HG03139 (cell line): ENCODE data around the gene USP17L10.
"Not testable (repeated sequence)": the region's sequence is repeated elsewhere in the genome, so short reads cannot be mapped to it uniquely, and the experiment has no call there.

Experiments
- ATAC-seq: cut with Tn5 transposase; IDR thresholded peaks from one replicate; pipeline ENCODE4 v1.9.1; 2021; ENCODE audit not compliant: unreplicated experiment

USP17L10 gene, protein sequence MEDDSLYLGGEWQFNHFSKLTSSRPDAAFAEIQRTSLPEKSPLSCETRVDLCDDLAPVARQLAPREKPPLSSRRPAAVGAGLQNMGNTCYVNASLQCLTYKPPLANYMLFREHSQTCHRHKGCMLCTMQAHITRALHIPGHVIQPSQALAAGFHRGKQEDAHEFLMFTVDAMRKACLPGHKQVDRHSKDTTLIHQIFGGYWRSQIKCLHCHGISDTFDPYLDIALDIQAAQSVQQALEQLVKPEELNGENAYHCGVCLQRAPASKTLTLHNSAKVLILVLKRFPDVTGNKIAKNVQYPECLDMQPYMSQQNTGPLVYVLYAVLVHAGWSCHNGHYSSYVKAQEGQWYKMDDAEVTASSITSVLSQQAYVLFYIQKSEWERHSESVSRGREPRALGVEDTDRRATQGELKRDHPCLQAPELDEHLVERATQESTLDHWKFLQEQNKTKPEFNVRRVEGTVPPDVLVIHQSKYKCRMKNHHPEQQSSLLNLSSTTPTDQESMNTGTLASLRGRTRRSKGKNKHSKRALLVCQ

DNA sequence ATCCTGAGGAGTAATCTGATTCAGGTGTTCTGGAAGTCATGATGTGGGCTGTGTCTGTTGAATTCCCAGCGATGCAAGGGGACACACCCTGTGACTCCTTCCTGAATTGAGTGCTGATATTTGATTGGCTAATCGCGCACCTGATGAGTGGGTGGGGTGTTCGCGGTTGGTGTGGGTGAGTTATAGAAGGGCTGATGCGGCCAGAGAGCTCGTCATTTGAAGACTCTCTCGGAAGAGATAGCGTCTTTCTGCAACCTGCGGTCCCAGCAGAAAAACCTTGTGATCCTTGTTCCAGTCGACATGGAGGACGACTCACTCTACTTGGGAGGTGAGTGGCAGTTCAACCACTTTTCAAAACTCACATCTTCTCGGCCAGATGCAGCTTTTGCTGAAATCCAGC is at the start of gene USP17L10:
USP17L10 (plus strand) TSS at position 301 of the 400 bp plus-strand sequence; CDS start at position 301, 0 bp downstream.
- ATAC-seq = not testable (repeated sequence)

DNA sequence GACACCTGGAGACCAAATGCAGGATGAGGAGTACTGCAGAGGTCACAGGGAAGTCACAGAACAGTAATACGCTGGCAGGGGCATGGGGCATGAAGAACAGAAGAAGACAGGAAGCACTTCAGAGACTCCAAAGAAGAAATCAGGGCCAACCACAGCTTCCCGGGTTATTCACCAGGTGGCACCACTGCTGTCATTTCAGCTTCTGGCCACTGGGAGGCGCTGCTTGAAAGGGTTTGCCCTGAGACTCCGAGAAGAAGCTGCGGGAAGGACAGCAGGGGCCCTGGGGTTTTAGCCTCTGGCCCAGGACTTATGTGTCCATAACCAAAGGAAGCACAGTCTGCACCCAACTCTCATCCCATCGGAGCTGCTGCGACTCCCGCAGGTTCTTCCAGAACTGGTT is 44.5 kb upstream of the USP17L10 start:
- ATAC-seq = not testable (repeated sequence)

DNA sequence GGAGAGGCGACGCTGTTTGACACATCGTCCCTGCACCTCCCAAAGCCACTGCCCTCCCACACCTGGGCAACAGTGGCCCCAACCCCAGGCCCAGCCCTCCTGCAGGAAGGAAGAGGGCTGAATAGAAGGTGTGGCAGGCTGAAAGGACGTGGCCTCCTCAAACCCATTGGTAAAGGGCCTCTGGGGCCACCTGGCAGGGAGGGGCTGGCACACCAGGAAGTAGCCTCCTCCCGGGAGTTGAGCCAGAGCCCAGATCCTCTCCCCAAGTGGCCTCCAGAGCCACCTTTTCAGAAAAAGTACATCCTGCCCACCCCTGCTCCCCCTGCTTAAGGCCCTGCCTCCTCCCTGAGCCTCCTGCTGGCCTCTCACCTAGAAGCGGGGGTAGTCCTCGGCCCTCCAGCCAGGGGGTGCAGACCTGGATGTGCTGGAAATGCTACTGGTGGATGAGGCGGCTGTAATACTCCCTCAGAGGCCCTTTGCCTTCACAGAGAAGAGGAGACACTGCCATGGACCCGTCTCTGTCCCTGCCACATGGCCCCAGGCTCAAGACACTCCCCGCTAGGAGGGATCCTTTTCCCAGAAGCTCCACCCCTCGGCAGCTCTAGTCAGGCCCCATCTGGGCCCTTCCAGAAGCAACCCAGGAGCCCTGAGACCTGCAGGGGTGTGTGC is 40.5 kb upstream of the USP17L10 start, which contains the start of gene FAM90A26:
FAM90A26 (plus strand) TSS at position 619 of the 669 bp plus-strand sequence. CDS start 2,764 bp downstream, outside the sequence.
- ATAC-seq = not testable (repeated sequence)

DNA sequence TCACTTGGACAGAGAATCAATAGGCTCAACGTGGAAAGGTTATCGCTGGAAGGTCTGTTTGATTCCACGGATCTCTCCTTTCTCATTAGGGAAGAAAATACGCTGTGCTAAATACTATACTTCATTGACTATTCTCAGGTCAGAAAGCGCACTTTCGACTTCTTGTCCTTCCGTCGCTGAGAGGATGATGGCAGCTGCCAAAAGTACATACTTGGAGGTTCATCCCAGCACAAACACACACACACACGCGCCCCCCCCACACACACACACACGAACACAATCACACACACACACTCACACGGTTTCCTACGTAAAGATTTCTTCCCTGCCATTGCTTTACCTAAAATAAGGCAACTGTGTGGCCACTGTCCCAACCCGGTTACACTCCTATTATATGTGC is 4.2 kb downstream of the USP17L10 start:
- ATAC-seq = not testable (repeated sequence)

DNA sequence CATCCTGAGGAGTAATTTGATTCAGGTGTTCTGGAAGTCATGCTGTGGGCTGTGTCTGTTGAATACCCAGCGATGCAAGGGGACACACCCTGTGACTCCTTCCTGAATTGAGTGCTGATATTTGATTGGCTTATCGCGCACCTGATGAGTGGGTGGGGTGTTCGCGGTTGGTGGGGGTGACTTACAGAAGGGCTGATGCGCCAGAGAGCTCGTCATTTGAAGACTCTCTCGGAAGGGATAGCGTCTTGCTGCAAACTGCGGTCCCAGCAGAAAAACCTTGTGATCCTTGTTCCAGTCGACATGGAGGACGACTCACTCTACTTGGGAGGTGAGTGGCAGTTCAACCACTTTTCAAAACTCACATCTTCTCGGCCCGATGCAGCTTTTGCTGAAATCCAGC is 4.6 kb downstream of the USP17L10 start, which contains the start of gene USP17L11:
USP17L11 (plus strand) TSS at position 301 of the 400 bp plus-strand sequence; CDS start at position 301, 0 bp downstream.
- ATAC-seq = not testable (repeated sequence)

DNA sequence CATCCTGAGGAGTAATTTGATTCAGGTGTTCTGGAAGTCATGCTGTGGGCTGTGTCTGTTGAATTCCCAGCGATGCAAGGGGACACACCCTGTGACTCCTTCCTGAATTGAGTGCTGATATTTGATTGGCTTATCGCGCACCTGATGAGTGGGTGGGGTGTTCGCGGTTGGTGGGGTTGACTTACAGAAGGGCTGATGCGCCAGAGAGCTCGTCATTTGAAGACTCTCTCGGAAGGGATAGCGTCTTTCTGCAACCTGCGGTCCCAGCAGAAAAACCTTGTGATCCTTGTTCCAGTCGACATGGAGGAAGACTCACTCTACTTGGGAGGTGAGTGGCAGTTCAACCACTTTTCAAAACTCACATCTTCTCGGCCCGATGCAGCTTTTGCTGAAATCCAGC is 9.4 kb downstream of the USP17L10 start, which contains the start of gene USP17L12:
USP17L12 (plus strand) TSS at position 301 of the 400 bp plus-strand sequence; CDS start at position 301, 0 bp downstream.
- ATAC-seq = not testable (repeated sequence)

DNA sequence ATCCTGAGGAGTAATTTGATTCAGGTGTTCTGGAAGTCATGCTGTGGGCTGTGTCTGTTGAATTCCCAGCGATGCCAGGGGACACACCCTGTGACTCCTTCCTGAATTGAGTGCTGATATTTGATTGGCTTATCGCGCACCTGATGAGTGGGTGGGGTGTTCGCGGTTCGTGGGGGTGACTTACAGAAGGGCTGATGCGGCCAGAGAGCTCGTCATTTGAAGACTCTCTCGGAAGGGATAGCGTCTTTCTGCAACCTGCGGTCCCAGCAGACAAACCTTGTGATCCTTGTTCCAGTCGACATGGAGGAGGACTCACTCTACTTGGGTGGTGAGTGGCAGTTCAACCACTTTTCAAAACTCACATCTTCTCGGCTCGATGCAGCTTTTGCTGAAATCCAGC is 14.1 kb downstream of the USP17L10 start, which contains the start of gene USP17L13:
USP17L13 (plus strand) TSS at position 301 of the 400 bp plus-strand sequence; CDS start at position 301, 0 bp downstream.
- ATAC-seq = not testable (repeated sequence)

DNA sequence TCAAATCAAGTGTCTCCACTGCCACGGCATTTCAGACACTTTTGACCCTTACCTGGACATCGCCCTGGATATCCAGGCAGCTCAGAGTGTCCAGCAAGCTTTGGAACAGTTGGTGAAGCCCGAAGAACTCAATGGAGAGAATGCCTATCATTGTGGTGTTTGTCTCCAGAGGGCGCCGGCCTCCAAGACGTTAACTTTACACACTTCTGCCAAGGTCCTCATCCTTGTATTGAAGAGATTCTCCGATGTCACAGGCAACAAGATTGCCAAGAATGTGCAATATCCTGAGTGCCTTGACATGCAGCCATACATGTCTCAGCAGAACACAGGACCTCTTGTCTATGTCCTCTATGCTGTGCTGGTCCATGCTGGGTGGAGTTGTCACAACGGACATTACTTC is 19.8 kb downstream of the USP17L10 start:
- not testable (repeated sequence) for ATAC-seq

DNA sequence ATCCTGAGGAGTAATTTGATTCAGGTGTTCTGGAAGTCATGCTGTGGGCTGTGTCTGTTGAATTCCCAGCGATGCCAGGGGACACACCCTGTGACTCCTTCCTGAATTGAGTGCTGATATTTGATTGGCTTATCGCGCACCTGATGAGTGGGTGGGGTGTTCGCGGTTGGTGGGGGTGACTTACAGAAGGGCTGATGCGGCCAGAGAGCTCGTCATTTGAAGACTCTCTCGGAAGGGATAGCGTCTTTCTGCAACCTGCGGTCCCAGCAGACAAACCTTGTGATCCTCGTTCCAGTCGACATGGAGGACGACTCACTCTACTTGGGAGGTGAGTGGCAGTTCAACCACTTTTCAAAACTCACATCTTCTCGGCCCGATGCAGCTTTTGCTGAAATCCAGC is 23.6 kb downstream of the USP17L10 start, which contains the start of gene USP17L15:
USP17L15 (plus strand) TSS at position 301 of the 400 bp plus-strand sequence; CDS start at position 301, 0 bp downstream.
- not testable (repeated sequence) for ATAC-seq

DNA sequence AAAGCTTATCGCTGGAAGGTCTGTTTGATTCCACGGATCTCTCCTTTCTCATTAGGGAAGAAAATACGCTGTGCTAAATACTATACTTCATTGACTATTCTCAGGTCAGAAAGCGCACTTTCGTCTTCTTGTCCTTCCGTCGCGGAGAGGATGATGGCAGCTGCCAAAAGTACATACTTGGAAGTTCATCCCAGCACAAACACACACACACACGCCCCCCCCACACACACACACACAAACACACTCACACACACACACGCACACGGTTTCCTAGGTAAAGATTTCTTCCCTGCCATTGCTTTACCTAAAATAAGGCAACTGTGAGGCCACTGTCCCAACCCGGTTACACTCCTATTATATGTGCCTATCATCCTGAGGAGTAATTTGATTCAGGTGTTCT is 28.0 kb downstream of the USP17L10 start:
- ATAC-seq = not testable (repeated sequence)

DNA sequence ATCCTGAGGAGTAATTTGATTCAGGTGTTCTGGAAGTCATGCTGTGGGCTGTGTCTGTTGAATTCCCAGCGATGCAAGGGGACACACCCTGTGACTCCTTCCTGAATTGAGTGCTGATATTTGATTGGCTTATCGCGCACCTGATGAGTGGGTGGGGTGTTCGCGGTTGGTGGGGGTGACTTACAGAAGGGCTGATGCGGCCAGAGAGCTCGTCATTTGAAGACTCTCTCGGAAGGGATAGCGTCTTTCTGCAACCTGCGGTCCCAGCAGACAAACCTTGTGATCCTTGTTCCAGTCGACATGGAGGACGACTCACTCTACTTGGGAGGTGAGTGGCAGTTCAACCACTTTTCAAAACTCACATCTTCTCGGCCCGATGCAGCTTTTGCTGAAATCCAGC is 33.1 kb downstream of the USP17L10 start, which contains the start of gene USP17L17:
USP17L17 (plus strand) TSS at position 301 of the 400 bp plus-strand sequence; CDS start at position 301, 0 bp downstream.
- not testable (repeated sequence) for ATAC-seq

DNA sequence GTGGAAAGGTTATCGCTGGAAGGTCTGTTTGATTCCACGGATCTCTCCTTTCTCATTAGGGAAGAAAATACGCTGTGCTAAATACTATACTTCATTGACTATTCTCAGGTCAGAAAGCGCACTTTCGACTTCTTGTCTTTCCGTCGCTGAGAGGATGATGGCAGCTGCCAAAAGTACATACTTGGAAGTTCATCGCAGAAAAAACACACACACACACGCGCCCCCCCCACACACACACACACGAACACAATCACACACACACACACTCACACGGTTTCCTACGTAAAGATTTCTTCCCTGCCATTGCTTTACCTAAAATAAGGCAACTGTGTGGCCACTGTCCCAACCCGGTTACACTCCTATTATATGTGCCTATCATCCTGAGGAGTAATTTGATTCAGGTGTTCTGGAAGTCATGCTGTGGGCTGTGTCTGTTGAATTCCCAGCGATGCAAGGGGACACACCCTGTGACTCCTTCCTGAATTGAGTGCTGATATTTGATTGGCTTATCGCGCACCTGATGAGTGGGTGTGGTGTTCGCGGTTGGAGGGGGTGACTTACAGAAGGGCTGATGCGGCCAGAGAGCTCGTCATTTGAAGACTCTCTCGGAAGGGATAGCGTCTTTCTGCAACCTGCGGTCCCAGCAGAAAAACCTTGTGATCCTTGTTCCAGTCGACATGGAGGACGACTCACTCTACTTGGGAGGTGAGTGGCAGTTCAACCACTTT is 37.7 kb downstream of the USP17L10 start, which contains the start of gene USP17L18:
USP17L18 (plus strand) TSS at position 678 of the 728 bp plus-strand sequence; CDS start at position 678, 0 bp downstream.
- ATAC-seq = not testable (repeated sequence)

DNA sequence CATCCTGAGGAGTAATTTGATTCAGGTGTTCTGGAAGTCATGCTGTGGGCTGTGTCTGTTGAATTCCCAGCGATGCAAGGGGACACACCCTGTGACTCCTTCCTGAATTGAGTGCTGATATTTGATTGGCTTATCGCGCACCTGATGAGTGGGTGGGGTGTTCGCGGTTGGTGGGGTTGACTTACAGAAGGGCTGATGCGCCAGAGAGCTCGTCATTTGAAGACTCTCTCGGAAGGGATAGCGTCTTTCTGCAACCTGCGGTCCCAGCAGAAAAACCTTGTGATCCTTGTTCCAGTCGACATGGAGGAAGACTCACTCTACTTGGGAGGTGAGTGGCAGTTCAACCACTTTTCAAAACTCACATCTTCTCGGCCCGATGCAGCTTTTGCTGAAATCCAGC is 42.6 kb downstream of the USP17L10 start, which contains the start of gene USP17L19:
USP17L19 (plus strand) TSS at position 301 of the 400 bp plus-strand sequence; CDS start at position 301, 0 bp downstream.
- ATAC-seq = not testable (repeated sequence)

DNA sequence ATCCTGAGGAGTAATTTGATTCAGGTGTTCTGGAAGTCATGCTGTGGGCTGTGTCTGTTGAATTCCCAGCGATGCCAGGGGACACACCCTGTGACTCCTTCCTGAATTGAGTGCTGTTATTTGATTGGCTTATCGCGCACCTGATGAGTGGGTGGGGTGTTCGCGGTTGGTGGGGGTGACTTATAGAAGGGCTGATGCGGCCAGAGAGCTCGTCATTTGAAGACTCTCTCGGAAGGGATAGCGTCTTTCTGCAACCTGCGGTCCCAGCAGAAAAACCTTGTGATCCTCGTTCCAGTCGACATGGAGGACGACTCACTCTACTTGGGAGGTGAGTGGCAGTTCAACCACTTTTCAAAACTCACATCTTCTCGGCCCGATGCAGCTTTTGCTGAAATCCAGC is 47.4 kb downstream of the USP17L10 start, which contains the start of gene USP17L20:
USP17L20 (plus strand) TSS at position 301 of the 400 bp plus-strand sequence; CDS start at position 301, 0 bp downstream.
- ATAC-seq = not testable (repeated sequence)
